DND-41 (cell line): ENCODE measurements around the gene GRM5.

Experiments used
- CTCF ChIP-seq: IDR thresholded peaks from 2 replicates; pipeline ENCODE4 v1.5.1; 2012; ENCODE audit warnings: borderline replicate concordance, low read length, moderate library complexity, mild to moderate bottlenecking; ENCODE audit not compliant: poor library complexity, severe bottlenecking; ENCODE audit errors: extremely low read depth
- EZH2 ChIP-seq: IDR thresholded peaks from 3 replicates; pipeline ENCODE4 v1.6.1; 2012; ENCODE audit warnings: borderline replicate concordance, low read depth, mild to moderate bottlenecking, moderate library complexity, low read length, inconsistent platforms; ENCODE audit not compliant: severe bottlenecking

- TF ChIP-seq CTCF (no peak), EZH2 (no peak)
Observed at GRCh38 chr11:88815505-88815904, 250.3 kb downstream of the GRM5 start.
